NCI-H1105 treated with DMSO at 0.1 percent for 48 hours (cell line): ENCODE data around the gene RECK.
A peak's percentile ranks its signal among the peaks of the same experiment; 100 is the strongest.

Experiments used
- DNase-seq: peaks from one replicate; lab custom pipeline; 2025; lab: John Stamatoyannopoulos, UW

Gene RECK

DNA sequence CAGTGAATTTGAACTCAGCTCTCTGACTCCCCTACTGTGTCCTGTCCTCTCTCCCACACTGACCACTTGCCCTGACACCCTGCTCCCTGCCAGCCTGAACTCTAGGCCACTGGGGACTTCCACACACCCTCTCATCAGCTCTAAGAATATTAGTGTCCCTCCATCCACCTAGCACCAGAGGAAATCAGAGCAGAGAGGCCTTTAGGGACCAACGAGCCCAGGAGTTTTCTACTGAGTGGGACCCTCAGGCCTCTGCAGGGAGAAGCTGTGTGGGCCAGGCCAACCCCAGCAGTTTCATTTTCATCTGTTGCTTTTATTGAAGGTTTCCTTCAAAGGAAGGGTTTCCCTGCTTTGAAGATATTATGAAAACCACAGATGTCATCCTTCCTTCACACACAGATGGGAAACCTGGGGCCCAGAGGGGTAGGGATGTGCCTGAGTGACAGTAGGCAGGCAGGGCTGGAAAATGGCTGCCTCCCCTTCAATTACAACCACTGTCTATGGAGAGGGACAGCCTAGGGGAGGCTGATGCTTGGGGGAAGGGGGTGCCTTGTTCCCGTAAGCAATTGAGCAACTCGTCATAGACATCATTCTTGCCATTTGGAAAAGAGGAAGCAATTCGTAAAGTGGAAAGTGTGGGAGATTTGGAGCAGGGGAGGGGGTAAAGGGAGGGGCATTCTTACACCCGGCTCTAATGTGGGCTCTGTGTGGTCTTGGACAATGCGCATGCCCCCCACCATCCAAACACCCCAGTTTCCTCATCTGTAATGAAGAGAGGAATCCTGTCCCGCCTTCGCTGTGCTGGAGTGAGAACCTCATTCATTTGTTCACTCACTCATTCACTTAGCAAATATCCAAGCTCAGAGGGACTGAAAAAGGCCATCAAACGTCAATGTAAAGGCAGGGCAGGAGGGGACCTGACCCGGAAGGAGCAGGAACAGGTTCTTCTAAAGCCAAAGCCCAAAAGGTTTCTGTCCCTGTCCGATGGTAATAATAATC, 103.7 kb downstream of the RECK start:
- no peak for DNase-seq

DNA sequence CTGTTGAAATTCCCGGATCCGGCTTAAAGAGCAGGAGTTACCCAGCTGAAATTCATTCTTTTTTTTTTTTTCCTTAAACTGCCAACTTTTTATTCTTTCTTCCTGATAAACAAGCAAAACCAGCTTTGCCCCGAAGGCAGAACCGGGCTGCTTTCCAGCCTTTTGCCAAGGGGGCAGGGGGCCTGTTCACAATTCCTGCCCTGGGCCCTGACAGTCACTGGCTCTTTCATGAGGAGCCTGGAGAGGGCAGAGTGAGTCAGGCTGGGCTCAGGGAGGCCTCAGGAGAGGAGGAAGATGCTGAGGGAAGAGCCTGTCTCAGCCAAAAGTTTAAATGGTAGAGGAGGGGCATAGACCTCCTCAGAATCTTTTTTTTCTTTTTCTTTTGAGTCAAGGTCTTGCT, 104.6 kb downstream of the RECK start:
- no peak for DNase-seq

- no peak for DNase-seq
Measured at GRCh38 chr9:36141761-36142160, 105.0 kb downstream of the RECK start.

GRCh38 chr9:36142510-36143244, 106.0 kb downstream of the RECK start:
- no peak for DNase-seq

GRCh38 chr9:36143245-36143641, 106.5 kb downstream of the RECK start:
- no peak for DNase-seq

GRCh38 chr9:36144309-36145232, 107.9 kb downstream of the RECK start:
- no peak for DNase-seq

DNA sequence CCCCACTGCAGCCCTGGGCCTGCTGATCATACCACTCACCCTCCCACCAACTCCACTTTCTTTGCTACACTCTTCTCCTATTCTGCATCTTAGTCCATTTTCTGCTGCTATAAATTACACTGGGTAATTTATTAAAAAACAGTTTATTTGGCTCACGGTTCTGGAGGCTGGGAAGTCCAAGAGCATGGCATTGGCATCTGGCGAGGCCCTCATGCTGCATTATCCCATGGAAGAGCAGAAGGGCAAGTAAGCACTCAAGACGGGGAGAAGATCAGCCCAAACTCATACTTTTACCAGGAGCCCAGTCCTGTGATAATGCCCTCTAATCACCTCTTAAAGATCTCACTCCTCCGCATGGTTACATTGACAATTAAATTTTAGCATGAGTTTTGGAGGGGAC, 109.3 kb downstream of the RECK start:
- DNase-seq, result no peak

- DNase-seq, result no peak
Measured at GRCh38 chr9:36146651-36147050, 109.9 kb downstream of the RECK start.

- DNase-seq, result no peak
Measured at GRCh38 chr9:36147441-36148175, 110.9 kb downstream of the RECK start.

- no peak for DNase-seq
Measured at GRCh38 chr9:36148311-36149051, 111.8 kb downstream of the RECK start.

- no peak for DNase-seq
Measured at GRCh38 chr9:36149197-36149596, 112.5 kb downstream of the RECK start.

GRCh38 chr9:36150574-36151315, 114.0 kb downstream of the RECK start:
- no peak for DNase-seq

- no peak for DNase-seq
Measured at GRCh38 chr9:36151316-36152210, 114.8 kb downstream of the RECK start.

- no peak for DNase-seq
Measured at GRCh38 chr9:36152741-36153438, 116.2 kb downstream of the RECK start.

DNA sequence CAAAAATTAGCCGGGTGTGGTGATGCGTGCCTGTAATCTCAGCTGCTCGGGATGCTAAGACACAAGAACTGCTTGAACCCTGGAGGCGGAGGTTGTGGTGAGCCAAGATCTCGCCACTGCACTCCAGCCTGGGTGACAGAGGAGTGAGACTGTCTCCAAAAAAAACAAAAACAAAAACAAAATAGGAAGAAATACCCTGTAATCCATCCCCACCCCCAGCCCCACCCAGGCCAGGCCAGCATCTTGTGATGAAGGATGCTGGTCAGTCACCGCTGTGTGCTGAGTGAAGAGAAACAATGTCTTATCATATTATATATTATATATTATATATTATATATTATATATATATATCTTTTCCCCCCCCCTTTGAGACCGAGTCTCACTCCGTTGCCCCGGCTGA, 117.0 kb downstream of the RECK start:
- no peak for DNase-seq

GRCh38 chr9:36154331-36154952, 117.7 kb downstream of the RECK start:
- peak; percentile 45 for DNase-seq

- no peak for DNase-seq
Measured at GRCh38 chr9:36156116-36156515, 119.4 kb downstream of the RECK start.

- no peak for DNase-seq
Measured at GRCh38 chr9:36158122-36158521, 121.4 kb downstream of the RECK start.
